DMS 273 (cell line): ENCODE results near the gene DACT2.

Experiments
- DNase-seq: peaks from one replicate; lab custom pipeline; 2025; ENCODE audit not compliant: unreplicated experiment; lab: John Stamatoyannopoulos, UW

The DACT2 gene

GRCh38 chr6:168265827-168266815, 53.5 kb downstream of the DACT2 start:
- DNase-seq: no peak

DNA sequence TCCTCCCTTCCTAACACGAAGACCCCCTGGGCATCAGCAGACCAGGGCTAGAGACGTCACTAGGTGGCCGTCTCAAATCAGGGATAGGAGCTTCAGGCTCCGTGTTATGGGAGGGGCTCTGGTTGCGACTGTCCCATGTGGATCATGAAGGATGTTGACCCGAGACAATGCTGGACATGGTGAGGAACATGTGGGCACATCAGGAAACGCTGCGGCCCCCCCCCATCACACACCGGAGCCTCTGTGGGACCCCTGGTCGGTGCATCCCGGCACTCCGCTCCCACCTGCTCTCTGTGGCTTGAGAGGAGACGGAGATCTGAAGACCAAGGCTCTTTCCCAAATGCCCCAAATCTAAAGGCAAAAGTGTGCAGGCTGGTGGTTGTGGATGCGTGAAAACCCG, 54.2 kb downstream of the DACT2 start:
- DNase-seq: no peak

DNA sequence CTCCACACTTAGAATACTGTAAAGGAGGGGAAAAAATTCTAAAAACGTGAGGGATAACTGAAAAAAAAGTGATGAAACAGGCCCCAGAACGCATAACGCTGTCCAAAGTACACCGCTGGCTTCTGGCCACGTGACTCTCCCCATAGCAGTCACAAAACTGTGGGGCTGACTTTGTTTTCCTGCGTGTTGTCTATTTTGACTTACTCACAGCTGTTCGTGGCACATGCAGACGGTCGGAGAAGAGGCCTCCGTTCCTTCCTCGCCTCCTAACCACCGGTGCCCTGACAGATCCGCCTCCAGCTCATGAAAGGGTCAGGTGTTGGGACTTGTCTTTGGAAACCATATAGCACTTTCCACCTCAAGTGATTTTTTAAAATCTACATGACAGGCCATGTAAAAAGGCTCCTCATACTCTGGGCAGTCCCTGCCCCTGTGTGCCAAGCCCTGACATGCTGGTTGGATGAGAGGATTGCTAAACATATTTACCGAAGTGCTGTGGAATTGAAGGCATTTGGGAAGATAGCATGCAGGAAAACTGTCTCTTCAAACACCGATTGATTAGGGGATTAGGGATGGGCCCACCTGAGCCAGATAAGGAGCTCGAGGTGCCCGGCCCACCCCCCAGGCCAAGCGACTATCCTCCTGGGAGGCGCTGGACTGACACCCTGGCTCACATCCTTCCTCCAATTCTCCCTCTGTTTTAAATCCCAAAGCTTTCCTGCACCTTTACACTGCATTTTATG, 54.8 kb downstream of the DACT2 start:
- DNase-seq: no peak

DNA sequence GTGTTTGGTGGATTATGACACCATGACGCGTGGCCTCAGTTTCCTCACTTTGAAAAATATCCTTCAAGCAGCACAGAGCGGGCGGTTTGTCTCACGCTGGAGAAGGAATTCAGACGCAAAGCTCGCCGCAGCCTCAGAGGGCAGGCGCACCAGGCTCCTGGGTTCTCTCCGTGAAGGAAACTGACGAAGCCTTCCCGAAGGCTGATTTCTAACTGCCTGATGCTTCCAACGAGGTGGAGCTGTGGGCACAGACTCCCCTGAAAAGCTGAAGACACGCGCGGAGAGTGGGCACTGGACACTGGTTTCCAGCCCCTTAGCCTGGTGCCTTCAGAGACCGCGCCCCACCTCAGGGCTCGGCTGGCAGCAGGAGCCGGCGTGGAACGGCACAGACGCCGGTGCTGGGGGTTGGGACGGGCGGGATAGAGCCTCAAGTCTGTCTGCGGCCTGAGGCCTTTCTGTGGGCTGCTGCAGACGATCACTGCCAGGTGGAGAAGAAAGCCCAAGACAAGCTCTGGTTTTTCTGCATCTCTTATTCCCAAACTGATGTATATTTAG, 56.1 kb downstream of the DACT2 start:
- DNase-seq: no peak

DNA sequence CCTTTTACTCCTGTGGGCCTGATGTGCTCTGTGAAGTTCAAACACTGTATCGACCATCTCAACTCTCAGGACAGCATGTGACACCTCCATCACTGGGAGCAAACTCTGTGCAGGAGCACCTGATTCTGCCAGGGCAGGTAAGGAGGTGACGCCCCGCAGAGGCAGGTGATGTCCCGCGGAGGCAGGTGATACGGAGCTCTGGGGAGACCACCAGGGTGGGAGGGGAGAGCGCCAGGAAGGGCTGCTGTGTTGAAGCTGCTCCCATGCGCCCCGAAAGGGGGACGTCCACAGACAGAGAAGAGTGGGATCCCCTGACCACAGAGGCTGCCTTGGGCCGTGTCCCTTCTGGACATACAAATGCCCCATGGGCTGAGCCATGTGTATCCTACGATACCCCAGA, 58.3 kb downstream of the DACT2 start:
- no peak for DNase-seq

- DNase-seq: no peak
These were observed 59.1 kb downstream of the DACT2 start for GRCh38 chr6:168260420-168260987.

GRCh38 chr6:168258795-168259194, 60.8 kb downstream of the DACT2 start:
- no peak for DNase-seq

- DNase-seq: no peak
These were observed 62.6 kb downstream of the DACT2 start for GRCh38 chr6:168256940-168257339.
